DMS53 (cell line): ENCODE results near the gene SCN9A.
A peak's percentile ranks its signal among the peaks of the same experiment; 100 is the strongest.
"Not testable (repeated sequence)": the region's sequence is repeated elsewhere in the genome, so short reads cannot be mapped to it uniquely, and the experiment has no call there.

ENCODE experiments used
- DNase-seq: peaks from one replicate; lab custom pipeline; 2025; lab: John Stamatoyannopoulos, UW

The SCN9A gene

DNA sequence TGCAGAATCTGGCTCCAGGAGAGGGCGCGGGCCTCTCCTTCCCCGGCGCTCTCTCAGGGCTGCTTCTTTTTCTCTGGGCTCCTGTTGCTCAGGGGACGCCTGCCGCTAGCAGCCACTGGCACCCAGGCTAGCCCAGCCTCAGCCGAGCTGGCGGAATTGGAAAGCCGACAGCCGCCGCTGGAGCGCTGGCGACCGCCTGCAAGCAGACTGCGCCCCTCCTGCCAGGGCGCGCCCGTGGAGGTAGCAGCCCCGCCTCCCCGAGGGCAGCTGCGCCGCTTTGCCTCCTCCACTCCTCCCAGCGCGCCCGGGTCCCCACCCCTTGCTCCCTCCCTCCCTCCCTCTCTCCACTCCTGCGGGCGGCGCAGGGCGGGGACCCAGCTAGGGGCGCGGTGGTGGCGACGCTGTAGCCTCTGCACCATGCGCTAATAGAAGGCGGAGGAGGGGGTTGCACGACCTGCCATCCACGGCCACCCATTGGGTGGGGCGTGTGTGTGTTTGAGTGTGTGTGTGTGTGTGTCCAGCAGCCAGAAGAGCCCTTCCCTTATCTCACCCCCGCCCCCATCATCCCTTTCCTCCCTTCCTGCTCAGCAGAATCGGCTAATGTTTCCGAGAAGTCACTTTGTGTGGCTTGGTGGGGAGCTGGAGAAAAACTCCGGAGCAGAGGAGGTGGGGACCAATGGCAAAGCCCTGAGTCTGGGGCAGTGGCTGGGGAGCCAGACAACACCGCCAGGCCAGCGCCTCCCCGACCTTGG lies at the start of gene SCN9A:
SCN9A (minus strand) TSS at position 209 of the 752 bp plus-strand sequence. CDS start 64,188 bp downstream, outside the sequence.
- DNase-seq = peak; percentile 98

DNA sequence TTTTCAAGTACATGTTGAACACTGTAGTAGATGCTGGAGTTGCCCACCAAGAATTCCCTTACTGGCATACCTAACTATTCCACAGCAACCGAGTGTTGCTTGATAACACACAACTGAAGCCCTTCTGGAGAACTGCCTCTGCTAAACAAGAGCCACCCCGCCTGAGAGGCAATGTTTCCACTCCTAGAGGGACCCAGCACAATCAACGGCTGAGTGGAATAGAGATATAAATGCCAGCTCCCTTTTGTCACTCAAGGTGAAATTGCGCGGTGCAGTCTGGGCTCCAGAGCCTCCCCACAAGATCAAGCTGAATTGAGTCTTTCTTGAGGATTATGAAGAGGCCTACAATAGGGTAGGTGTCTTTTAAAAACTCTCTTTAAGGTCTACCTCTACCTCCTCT lies 49.1 kb upstream of the SCN9A start:
- no peak for DNase-seq

DNA sequence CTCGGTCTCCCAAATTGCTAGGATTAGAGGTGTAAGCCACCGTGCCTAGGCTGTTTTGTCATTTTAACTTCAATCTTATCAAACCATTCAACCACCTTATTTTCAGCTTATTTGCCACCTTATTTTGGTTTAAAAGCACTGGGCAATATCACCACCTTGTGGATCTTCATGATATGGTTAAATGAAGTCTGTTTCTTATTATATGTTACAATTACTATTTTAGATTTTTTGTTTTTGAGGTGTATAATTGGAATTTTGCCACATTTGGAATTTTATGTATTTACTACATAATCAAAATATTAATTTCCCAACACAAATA lies 43.8 kb upstream of the SCN9A start:
- DNase-seq = peak; percentile 71

DNA sequence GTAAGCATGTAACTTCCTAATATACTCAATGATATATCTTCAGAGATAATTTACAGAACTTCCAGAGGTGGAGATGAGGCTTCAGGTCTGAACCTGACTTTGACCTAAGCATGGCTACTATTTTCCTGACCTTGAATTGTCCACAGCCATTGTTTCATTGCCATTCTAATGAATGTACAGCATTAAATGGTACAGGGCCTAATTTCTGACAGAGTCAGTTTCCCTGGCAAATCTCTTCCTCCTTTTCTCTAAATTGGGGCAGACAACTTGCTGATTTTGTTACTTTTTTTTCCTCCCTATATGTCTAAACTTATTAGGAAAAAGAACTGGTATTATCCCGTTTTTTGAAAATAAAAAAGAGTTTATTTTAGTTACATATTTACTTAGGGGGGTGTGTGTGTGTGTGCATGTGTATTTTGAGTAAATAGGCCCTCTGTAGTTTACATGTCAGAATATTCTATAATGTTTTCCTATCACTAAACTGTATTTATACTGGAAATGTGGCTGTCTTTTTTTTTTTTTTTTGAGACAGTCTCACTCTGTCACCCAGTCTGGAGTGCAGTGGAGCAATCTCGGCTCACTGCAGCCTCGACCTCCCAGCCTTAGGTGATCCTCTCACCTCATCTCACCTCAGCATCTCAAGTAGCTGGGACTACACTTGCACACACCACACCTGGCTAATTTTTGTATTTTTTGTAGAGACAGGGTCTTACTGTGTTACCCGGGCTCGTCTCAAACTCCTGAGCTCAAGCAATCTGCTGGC lies 43.3 kb upstream of the SCN9A start:
- DNase-seq = no peak

DNA sequence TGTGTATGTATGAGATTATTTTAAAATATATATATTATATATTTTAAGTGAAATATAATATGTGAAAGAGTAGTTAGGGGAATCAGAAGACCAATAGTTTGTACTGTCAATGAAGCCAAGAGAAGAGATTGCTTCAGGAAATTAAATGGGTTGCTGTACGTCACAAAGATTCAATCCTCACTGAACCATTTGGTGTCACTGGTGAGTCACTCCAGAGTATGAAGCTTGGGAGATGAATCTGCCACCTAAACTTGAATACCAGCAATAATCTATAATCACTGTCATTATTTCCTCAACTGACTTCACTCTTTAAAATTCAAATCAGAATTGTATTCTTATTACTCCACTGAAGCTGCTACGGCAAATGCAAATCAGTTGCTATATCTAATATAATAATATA lies 41.9 kb upstream of the SCN9A start:
- DNase-seq = peak; percentile 78

DNA sequence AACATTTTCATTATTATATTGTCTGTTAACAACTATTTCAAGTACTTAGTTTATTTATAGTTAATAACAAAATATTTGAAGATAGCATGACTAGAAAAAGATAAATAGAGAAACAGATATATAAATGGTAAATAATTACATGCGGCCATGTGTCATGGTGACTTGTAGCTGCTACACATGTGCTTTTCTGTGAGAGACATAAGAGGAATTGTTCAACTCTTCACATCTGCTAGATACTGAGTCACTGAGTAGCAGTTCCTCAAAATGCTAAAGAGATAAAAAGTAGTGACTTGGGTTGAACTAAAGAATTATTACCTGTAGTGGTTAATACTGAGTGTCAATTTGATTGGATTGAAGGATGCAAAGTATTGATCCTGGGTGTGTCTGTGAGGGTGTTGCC lies 37.5 kb upstream of the SCN9A start:
- DNase-seq = no peak

DNA sequence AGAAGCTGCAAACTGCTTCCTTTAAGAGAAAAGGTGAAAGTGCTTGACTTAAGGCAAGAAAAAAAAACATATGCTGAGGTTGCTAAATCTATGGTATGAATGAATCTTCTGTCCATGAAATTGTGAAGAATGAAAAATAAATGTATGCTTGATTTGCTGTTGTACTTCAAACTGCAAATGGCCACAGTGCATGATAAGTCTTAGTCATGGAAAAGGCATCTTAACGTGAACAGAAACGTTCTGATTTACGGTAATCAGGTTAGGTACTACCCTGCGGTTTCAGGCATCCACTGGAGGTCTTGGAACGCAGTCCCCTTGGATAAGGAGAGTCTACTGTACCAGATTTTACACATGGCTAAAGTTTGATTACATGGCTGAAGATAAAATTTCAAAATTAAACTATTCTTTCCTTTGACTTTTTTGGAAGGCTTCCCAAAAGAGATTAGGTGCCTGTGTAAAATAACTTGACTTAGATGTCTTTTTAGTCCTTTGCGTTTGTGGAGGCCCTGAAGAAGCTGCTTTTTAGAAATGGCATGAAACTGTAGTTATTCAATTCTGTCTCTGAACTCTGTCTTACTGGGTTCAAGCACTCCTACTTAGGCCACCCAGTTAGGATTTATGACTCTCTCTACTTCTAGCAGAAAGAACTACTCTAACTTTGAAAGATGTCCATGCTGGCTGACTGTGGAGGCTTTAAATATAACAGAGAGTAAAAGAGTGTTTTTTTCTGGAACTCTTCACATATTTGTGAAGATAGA lies 35.9 kb upstream of the SCN9A start:
- no peak for DNase-seq

DNA sequence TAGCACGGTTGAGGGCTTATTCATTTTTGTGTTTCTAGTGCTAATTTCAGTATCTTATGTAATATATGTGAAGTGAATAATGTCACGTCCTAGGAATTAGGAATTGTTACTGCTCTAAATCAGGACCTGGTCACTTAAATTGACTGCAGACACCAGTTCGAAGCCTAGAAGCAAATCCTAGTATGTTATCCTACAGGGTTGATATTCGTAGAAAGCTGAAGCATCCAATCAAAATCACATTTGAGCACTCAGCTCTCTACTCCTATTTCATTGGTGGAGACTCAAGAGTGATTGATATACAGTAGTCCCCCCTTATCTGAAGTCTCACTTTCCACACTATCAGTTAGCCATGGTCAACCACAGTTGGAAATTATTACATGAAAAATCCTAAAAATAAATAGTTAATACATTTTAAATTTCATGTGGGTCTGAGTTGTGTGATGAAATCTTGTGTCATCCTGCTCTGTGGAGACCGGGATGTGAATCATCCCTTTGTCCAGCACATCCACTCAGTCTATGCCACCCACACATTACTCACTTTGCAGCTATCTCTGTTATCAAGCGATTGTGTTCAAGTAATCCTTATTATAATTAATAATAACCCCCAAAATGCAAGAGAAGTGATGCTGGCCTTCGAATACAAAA lies 35.2 kb upstream of the SCN9A start:
- DNase-seq = peak; percentile 24

DNA sequence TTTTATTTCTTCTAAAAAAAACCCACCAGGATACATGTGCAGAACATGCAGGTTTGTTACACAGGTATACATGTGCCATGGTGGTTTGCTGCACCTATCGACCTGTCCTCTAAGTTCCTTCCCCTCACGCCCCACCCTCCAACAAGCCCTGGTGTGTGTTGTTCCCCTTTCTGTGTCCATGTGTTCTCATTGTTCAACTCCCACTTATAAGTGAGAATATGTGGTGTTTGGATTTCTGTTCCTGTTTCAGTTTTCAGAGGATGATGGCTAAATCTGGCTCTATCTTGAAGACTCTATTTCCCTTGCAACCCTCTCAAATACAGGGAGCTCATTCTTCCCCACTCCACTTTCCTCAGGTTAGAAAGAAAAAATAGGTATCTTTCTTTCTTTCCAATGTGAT lies 32.0 kb upstream of the SCN9A start:
- DNase-seq = not testable (repeated sequence)

DNA sequence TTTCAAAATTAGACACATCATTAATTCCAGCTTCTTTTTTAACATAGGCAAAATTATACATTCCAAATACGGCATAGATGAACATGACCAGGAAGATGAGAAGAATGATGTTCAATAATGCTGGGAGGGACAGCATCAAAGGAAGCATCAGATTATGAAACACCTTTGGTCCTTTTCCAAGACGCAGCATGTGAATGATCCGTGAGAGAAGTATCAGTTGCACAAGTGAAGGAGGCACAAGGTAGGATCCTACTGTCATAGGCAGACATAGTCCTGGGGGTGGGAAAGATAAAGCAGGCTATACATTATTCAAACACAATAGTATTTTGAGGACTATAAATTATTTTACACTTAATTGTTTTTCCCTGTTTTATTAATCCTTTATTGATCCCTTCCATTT lies 30.6 kb upstream of the SCN9A start:
- no peak for DNase-seq

DNA sequence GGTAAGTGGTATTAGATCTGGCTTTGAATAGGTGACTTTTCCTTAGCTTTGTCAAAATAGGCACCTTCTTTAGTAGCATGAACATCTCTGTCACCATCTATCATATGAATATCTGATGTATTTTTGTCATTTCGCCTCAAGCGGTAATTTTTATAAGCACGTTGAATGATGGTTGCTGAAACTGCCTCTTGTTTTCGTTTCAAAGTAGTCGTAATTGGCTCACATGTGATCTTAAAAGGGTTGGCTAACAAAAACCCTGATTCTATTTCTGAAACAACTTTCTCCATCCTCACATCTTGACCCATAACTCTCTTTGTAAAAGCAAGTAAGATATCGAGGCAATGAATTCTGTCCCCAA lies 29.8 kb upstream of the SCN9A start:
- DNase-seq = no peak

DNA sequence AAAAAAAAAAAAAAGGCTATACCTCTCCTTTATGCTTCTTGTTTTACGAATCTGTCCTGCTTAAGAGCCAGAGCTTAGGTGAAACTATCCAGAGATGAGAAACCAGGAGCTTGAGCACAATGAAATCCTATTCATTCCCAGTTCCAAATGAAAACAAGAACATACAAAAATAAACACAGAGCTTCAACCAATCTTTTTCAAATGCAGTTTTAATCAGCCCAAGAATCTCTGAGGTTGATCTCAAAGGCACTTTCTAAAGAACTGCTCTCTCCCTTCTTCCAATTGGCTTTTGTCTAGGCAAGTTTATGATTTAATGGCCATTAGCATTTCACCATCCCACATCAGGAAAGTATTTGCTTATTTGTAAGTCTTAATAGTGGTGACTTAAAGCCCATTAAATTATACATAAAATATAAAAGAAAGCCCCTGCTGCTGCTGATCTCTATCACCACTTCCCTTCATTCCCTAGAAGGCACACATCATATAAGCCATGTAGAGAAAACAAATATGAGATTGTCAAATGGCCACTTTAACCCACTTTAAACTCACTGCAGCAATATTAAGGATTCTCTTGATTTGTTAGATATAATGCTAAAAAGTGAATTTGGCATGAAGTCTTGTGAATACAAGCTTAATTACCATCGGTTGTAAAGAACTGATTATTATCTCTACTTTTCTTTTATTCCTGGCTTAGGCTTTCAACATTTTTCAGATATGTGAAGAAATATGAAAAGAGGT lies 29.3 kb upstream of the SCN9A start:
- DNase-seq = no peak

DNA sequence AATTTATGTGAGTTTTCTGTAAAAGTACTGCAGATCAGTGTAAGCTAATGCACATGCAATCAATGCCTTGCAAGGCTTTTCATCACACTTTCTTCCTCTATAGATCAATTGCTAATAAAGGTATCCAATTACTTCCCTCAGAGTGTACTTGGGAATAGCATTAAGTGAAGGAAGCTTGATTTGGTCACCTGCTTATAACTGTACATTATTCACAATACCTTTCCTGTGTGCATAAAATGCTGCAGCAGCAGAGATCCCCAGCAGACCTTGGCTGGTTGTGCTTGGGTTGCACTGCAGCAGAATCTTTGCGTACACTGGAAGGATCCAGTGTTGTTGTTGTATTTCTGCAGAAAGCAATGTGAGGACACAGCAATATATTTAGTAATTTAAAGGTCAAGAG lies 18.5 kb upstream of the SCN9A start:
- no peak for DNase-seq

DNA sequence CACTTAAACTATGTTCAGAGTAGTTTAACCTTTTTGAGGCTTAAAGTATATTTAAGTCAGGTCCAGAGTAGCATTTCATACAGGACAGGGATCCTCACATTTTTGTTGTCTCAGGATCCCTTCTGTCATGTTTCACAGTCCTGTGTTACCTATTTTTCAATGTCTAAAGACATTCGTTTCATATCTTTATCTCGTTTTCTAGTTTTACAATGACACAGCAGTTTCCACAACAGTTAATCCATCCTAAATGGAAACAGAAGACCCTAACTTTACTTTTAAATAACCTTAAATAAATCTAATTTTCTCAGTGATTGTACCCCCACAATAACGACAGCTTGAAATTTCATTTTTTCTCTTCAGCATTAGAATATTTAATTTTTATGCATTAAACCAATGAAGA lies 17.3 kb upstream of the SCN9A start:
- no peak for DNase-seq

DNA sequence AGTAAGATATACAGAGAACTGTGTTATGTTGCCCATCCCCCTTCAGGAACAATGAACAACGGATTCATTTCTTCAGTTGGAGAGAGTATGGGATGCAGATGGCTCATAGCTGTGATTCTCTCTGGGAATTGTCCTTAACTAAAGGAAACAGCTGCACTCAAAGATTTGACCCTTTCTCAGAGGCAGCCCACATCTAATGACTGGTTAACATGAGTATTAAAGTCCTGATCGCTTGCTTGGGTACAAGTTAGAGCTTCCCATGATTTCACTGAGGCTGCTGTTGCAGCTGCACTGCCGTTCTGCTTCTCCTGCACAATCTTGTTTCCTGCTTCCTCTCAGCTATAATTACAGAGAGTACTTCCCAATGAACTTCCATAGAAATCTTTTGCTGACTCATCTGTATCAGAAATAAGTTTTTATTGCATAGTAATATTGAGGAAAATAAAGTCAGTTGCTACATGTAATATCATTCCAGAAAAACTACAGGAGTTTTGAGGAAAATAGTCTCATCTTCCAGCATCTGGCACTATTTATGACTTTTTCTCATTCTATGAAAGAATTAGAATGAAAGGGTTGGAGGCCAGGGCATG lies 12.8 kb upstream of the SCN9A start:
- peak; percentile 22 for DNase-seq

DNA sequence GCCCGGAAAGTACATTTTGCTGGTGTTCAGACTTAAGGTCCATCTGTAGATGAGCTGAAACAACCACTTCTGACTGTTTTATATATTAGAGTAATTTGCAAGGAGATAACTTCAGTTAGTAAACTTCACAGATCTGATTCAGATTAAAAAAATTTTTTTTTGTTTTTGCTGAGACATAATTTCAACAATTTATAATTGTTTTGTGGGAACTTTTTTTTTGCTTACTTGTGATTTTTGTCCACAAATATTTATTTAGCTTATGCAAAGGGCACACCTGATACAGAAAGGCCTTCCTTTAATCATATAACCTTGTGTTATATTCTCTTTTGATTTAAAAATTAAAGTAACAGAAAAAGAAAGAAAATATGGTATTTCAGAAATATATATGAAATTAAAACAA lies 9.6 kb upstream of the SCN9A start:
- no peak for DNase-seq

DNA sequence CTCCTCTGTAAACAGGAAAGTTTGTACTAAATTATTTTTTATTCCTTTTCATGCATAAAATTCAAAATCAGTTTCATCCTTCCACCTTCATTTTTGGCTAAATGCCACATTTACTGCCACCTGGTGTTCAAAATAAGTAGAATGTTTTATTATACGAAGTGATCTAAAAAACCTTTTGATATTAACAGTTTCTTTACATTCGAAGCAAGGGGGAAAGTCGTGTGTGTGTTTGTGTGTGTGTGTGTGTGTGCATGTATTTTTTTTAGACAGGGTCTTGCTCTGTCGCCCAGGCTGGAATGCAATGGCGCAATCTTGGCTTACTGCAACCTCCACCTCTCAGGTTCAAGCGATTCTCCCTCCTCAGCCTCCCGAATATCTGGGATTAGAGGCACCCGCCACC lies 9.0 kb upstream of the SCN9A start:
- DNase-seq = peak; percentile 70

DNA sequence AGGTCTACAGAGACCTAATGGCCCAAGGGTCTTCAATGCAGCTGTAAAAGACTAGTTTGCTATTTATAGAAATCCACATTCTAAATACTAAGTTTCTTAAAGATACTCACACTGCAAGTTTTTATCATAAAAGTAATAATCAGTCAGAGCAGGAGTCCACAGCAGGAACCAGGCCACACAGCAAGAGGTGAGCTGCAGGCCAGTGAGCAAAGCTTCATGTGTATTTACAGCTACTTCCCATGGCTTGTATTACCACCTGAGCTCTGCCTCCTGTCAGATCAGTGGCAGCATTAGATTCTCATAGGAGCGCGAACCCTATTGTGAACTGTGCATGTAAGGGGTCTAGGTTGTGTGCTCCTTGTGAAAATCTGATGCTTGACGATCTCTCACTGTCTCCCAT lies 6.7 kb upstream of the SCN9A start:
- DNase-seq = peak; percentile 10

DNA sequence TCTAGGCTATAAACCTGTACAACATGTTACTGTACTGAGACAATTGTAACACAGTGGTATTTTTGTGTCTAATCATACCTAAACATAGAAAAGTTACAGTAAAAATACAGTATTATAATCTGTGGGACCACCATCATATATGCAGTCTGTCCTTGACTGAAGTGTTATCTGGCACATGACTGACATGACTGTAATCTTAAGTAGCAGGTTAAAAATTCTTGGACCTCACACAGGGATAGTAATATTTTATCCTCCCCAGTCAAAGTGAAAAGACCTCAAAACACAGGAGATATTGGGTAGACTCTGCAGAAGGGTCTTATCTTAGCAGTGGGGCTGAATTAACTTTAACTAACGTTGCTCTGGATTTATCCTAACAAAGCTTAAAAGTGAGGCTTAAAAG lies 4.9 kb upstream of the SCN9A start:
- no peak for DNase-seq

DNA sequence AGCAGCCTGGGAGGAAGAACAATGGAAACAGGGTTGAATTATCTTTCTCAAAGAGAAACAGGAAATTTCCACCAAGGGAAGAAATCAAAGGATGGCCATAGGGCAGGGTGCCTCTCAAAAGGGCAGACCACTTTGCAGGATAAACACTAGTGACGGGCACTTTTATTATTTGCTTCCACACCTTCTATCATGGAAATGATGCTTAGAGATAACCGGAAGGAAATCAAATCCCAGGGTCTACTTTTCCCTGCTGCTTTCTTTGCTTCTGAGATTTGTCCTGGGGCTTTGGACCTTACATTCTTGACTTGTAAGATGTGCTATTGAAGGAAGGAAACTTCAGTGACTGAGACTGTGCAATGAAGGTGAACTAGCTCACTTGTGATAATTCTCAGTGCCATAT lies 1.1 kb upstream of the SCN9A start:
- no peak for DNase-seq

DNA sequence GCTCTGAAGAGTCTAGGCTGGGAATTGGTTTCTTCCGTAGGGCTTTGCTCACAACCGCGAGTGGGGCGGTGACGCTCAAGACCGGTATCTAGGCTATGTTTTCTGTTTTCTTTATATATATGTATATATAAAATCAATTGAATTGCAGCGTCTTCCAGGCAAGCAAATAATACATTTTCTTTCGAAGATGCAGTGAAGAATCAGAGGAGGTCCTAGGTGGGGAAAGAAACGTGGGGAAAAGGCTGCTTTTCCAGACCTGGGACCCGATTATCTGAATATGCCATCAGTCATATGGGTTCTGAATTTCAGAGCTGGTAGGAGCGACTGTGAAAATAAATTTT lies 714 bp upstream of the SCN9A start:
- no peak for DNase-seq
